Testis (tissue), 2 donors: ENCODE data around the gene WBP1.

ENCODE experiments used
- POLR2A ChIP-seq: fragments of 450-650 bp; IDR thresholded peaks from one replicate; pipeline ENCODE4 v1.6.1; 2017; ENCODE audit warnings: antibody characterized with exemption, mild to moderate bottlenecking, moderate library complexity
- TF ChIP-seq, protein P1 (sequence below), 3 experiments: fragments of 450-650 bp in 2 of 3; fragments of 200-600 bp in 1 of 3; sonication (generic) in 1 of 3; IDR thresholded peaks; one replicate each; pipeline ENCODE4 v1.5.1; 2016 to 2019; ENCODE audit warnings: antibody characterized with exemption in 3 of 3, mild to moderate bottlenecking in 2 of 3, moderate library complexity in 1 of 3

DNA sequence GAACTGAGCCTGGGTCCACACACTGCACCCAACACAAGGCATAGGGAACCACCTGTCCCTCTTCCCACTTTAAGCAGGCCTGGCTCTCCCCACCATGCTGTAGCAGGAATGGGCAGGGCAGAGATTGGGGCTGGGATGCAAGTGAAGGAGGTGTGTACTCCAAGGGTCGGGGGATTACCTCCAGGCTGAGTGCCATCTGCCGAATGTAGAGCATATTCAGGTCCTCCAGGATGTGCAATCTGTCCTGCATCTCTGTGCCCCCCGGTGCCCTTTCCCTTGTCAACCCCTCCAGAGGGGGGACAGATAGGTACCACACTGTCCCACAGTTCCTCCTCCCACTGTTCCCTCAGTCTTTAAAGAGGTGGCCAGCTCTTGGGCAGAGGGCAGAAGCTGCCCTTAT, 18.9 kb upstream of the WBP1 start:
- TF ChIP-seq POLR2A, result no peak
- TF ChIP-seq, protein P1, sequence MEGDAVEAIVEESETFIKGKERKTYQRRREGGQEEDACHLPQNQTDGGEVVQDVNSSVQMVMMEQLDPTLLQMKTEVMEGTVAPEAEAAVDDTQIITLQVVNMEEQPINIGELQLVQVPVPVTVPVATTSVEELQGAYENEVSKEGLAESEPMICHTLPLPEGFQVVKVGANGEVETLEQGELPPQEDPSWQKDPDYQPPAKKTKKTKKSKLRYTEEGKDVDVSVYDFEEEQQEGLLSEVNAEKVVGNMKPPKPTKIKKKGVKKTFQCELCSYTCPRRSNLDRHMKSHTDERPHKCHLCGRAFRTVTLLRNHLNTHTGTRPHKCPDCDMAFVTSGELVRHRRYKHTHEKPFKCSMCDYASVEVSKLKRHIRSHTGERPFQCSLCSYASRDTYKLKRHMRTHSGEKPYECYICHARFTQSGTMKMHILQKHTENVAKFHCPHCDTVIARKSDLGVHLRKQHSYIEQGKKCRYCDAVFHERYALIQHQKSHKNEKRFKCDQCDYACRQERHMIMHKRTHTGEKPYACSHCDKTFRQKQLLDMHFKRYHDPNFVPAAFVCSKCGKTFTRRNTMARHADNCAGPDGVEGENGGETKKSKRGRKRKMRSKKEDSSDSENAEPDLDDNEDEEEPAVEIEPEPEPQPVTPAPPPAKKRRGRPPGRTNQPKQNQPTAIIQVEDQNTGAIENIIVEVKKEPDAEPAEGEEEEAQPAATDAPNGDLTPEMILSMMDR (IDR thresholded peaks at IDR 0.05), result no peak
